Liver (tissue), 3 donors: Measurements from ENCODE around the gene MXD4.

ENCODE experiments used
- EGR1 ChIP-seq, 2 donors: IDR thresholded peaks; 2 replicates each; pipeline ENCODE4 v1.6.1; 2016 to 2018; ENCODE audit warnings: antibody characterized with exemption in 2 of 2, low read depth in 2 of 2
- FOXA1 ChIP-seq: IDR thresholded peaks from 2 replicates; pipeline ENCODE4 v1.6.1; 2016; ENCODE audit warnings: antibody characterized with exemption
- GABPA ChIP-seq, 2 donors: IDR thresholded peaks in 1 of 2; conservative IDR thresholded peaks in 1 of 2; 2 replicates each; pipeline ENCODE4 v1.6.1; 2016; ENCODE audit warnings: antibody characterized with exemption in 2 of 2, mild to moderate bottlenecking in 1 of 2, moderate library complexity in 1 of 2
- RAD21 ChIP-seq, 2 donors: IDR thresholded peaks; 2 replicates each; pipeline ENCODE4 v1.6.1; 2016; ENCODE audit warnings: antibody characterized with exemption in 2 of 2, mild to moderate bottlenecking in 2 of 2
- RXRA ChIP-seq, 2 donors: IDR thresholded peaks; 2 replicates each; pipeline ENCODE4 v1.6.1; 2017 to 2018; ENCODE audit warnings: antibody characterized with exemption in 2 of 2, mild to moderate bottlenecking in 1 of 2
- TAF1 ChIP-seq: conservative IDR thresholded peaks from 2 replicates; pipeline ENCODE4 v1.6.1; 2016; ENCODE audit warnings: antibody characterized with exemption, mild to moderate bottlenecking
- YY1 ChIP-seq: IDR thresholded peaks from 2 replicates; pipeline ENCODE4 v1.6.1; 2016; ENCODE audit warnings: antibody characterized with exemption, mild to moderate bottlenecking
- TF ChIP-seq, protein P1 (sequence below): IDR thresholded peaks from 2 replicates; pipeline ENCODE4 v1.6.1; 2016; ENCODE audit warnings: antibody characterized with exemption
- TF ChIP-seq, protein P2 (sequence below): fragments of 150-350 bp; IDR thresholded peaks from 2 replicates; pipeline ENCODE4 v1.5.1; 2017; ENCODE audit warnings: improper control_type of control experiment, low read depth, low read length; ENCODE audit not compliant: missing input control
- TF ChIP-seq, protein P3 (sequence below): IDR thresholded peaks from 2 replicates; pipeline ENCODE4 v1.6.1; 2016; ENCODE audit warnings: antibody characterized with exemption
- TF ChIP-seq, protein P4 (sequence below): IDR thresholded peaks from 2 replicates; pipeline ENCODE4 v1.6.1; 2016; ENCODE audit warnings: antibody characterized with exemption
- donor health status: healthy.
- donor health status: healthy.

DNA sequence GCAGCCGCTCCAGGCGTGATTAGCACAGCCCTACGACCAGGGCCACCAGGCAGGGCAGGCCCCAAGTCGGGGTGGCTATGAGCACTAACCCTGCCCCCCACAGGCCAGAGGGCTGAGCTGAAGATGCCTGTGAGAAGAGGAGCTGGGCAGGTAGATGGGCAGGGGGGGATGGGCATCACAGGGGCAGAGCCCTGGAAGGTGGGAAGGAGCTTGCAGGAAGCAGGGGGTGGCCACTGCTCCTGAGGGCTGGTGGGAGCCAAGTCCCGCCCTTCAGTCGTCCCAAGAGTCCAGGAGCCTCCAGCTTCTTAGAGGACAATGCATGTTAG, 7.3 kb upstream of the MXD4 start:
- TF ChIP-seq, protein P1, sequence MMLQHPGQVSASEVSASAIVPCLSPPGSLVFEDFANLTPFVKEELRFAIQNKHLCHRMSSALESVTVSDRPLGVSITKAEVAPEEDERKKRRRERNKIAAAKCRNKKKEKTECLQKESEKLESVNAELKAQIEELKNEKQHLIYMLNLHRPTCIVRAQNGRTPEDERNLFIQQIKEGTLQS = no peak
- TF ChIP-seq, protein P2, sequence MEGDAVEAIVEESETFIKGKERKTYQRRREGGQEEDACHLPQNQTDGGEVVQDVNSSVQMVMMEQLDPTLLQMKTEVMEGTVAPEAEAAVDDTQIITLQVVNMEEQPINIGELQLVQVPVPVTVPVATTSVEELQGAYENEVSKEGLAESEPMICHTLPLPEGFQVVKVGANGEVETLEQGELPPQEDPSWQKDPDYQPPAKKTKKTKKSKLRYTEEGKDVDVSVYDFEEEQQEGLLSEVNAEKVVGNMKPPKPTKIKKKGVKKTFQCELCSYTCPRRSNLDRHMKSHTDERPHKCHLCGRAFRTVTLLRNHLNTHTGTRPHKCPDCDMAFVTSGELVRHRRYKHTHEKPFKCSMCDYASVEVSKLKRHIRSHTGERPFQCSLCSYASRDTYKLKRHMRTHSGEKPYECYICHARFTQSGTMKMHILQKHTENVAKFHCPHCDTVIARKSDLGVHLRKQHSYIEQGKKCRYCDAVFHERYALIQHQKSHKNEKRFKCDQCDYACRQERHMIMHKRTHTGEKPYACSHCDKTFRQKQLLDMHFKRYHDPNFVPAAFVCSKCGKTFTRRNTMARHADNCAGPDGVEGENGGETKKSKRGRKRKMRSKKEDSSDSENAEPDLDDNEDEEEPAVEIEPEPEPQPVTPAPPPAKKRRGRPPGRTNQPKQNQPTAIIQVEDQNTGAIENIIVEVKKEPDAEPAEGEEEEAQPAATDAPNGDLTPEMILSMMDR = no peak
- TF ChIP-seq TAF1 (no peak), RXRA (IDR thresholded peaks at IDR 0.05) (no peak), YY1 (no peak), GABPA (IDR thresholded peaks at IDR 0.05 in 1 of 2, conservative IDR thresholded peaks at IDR 0.05 in 1 of 2) (no peak), EGR1 (IDR thresholded peaks at IDR 0.05; ENCODE audit: low read depth in 2 of 2) (no peak), RAD21 (IDR thresholded peaks at IDR 0.05) (no peak), FOXA1 (no peak)
- TF ChIP-seq, protein P3, sequence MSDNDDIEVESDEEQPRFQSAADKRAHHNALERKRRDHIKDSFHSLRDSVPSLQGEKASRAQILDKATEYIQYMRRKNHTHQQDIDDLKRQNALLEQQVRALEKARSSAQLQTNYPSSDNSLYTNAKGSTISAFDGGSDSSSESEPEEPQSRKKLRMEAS = no peak
- TF ChIP-seq, protein P4, sequence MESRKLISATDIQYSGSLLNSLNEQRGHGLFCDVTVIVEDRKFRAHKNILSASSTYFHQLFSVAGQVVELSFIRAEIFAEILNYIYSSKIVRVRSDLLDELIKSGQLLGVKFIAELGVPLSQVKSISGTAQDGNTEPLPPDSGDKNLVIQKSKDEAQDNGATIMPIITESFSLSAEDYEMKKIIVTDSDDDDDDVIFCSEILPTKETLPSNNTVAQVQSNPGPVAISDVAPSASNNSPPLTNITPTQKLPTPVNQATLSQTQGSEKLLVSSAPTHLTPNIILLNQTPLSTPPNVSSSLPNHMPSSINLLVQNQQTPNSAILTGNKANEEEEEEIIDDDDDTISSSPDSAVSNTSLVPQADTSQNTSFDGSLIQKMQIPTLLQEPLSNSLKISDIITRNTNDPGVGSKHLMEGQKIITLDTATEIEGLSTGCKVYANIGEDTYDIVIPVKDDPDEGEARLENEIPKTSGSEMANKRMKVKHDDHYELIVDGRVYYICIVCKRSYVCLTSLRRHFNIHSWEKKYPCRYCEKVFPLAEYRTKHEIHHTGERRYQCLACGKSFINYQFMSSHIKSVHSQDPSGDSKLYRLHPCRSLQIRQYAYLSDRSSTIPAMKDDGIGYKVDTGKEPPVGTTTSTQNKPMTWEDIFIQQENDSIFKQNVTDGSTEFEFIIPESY = no peak
